NT2/D1 (cell line): ENCODE measurements around the gene OGT.

ENCODE experiments used
- YY1 ChIP-seq: IDR thresholded peaks from 2 replicates; pipeline ENCODE4 v1.6.1; 2011; ENCODE audit not compliant: insufficient read length, insufficient read depth
- ZNF274 ChIP-seq: IDR thresholded peaks from 2 replicates; pipeline ENCODE4 v1.6.1; 2011; ENCODE audit warnings: mild to moderate bottlenecking, low read depth, low read length

- TF ChIP-seq ZNF274 (no peak), YY1 (no peak)
Measured at GRCh38 chrX:71625471-71625870, 92.6 kb downstream of the OGT start.
